ENCODE data around the gene ANKRD63.

DNA sequence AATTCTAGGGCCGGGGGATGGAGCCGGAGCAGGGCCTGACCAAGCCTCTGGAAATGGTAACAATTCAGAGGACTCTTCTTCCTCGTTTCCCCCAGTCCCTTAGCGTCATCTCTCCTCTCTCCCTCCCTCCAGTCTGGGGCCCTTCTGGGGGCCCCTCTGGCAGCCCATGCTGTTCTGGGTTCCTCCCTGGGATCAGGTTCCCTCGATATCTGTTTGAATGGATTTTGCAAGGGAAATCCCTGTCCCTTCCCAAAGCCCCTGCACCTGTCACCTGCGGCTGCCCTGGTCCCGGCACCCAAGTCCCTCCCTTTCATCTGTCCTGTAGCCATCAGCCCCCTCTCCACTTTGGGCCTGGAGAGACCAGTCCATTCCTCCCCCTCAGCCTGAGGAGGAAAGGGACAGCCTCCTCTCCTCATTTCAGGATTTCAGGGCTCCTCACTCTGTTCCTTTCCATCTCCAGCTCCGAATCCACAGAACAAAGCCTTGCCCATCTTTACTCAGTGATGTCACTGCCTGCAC is 26.5 kb upstream of the ANKRD63 start:
- TF ChIP-seq, protein P1, sequence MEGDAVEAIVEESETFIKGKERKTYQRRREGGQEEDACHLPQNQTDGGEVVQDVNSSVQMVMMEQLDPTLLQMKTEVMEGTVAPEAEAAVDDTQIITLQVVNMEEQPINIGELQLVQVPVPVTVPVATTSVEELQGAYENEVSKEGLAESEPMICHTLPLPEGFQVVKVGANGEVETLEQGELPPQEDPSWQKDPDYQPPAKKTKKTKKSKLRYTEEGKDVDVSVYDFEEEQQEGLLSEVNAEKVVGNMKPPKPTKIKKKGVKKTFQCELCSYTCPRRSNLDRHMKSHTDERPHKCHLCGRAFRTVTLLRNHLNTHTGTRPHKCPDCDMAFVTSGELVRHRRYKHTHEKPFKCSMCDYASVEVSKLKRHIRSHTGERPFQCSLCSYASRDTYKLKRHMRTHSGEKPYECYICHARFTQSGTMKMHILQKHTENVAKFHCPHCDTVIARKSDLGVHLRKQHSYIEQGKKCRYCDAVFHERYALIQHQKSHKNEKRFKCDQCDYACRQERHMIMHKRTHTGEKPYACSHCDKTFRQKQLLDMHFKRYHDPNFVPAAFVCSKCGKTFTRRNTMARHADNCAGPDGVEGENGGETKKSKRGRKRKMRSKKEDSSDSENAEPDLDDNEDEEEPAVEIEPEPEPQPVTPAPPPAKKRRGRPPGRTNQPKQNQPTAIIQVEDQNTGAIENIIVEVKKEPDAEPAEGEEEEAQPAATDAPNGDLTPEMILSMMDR (IDR thresholded peaks at IDR 0.05), result no peak
- no peak for TF ChIP-seq POLR2AphosphoS5 (IDR thresholded peaks at IDR 0.05)
- TF ChIP-seq POLR2A (IDR thresholded peaks at IDR 0.05), result no peak
- no peak for TF ChIP-seq EP300 (IDR thresholded peaks at IDR 0.05)

Data from gastroesophageal sphincter (tissue), 3 donors.